BE2C (cell line): ENCODE data around the gene CLK4.

Experiments
- DNase-seq: peaks from one replicate; pipeline ENCODE4 v3.0.0-alpha.2; 2020
- H3K27me3 ChIP-seq: fragments of 250-450 bp; sonication (Bioruptor Pico); 2 replicates; pipeline ENCODE4 v1.5.1; 2020; ENCODE audit warnings: mild to moderate bottlenecking
- H3K36me3 ChIP-seq: fragments of 250-450 bp; sonication (Bioruptor Pico); 2 replicates; pipeline ENCODE4 v1.5.1; 2020; ENCODE audit warnings: mild to moderate bottlenecking
- H3K4me1 ChIP-seq: fragments of 250-450 bp; sonication (Bioruptor Pico); 2 replicates; pipeline ENCODE4 v1.5.1; 2020
- H3K4me3 ChIP-seq: 2 replicates; pipeline ENCODE4 v1.5.1; 2011; ENCODE audit warnings: low read depth, low read length
- H3K9me3 ChIP-seq: fragments of 250-450 bp; sonication (Bioruptor Pico); 2 replicates; pipeline ENCODE4 v1.5.1; 2020
- CTCF ChIP-seq: IDR thresholded peaks from 2 replicates; pipeline ENCODE4 v1.5.1; 2012; ENCODE audit warnings: mild to moderate bottlenecking, low read depth, low read length

CLK4 gene

GRCh38 chr5:178560911-178561310 lies 65.9 kb downstream of the CLK4 start:
- no peak for TF ChIP-seq CTCF
- no peaks in the 10 kb centered on the region for H3K36me3 ChIP-seq
- no peak for DNase-seq
- H3K9me3 ChIP-seq, result no peaks in the 10 kb centered on the region
- H3K4me1 ChIP-seq, result no peaks in the 10 kb centered on the region
- no peaks in the 10 kb centered on the region for H3K27me3 ChIP-seq
- H3K4me3 ChIP-seq, result no peak overlapping the region

GRCh38 chr5:178557416-178557815 lies 69.4 kb downstream of the CLK4 start:
- H3K4me3 ChIP-seq, result no peak overlapping the region
- no peak for TF ChIP-seq CTCF
- DNase-seq, result no peak
- H3K36me3 ChIP-seq, result no peaks in the 10 kb centered on the region
- no peaks in the 10 kb centered on the region for H3K4me1 ChIP-seq
- no peaks in the 10 kb centered on the region for H3K9me3 ChIP-seq
- no peaks in the 10 kb centered on the region for H3K27me3 ChIP-seq

GRCh38 chr5:178555771-178556211 lies 71.1 kb downstream of the CLK4 start:
- H3K9me3 ChIP-seq, result no peaks in the 10 kb centered on the region
- peaks cover 3% of the 10 kb centered on the region; the same call in 1 of the 2 replicates for H3K27me3 ChIP-seq
- H3K36me3 ChIP-seq, result no peaks in the 10 kb centered on the region
- TF ChIP-seq CTCF, result no peak
- no peaks in the 10 kb centered on the region for H3K4me1 ChIP-seq
- no peak overlapping the region for H3K4me3 ChIP-seq
- DNase-seq, result no peak

GRCh38 chr5:178555005-178555404 lies 71.8 kb downstream of the CLK4 start:
- no peak overlapping the region for H3K4me3 ChIP-seq
- no peak for DNase-seq
- TF ChIP-seq CTCF, result no peak
- peaks cover 3% of the 10 kb centered on the region; the same call in 1 of the 2 replicates for H3K27me3 ChIP-seq
- no peaks in the 10 kb centered on the region for H3K4me1 ChIP-seq
- no peaks in the 10 kb centered on the region for H3K9me3 ChIP-seq
- no peaks in the 10 kb centered on the region for H3K36me3 ChIP-seq

GRCh38 chr5:178554311-178554710 lies 72.5 kb downstream of the CLK4 start:
- Histone ChIP-seq H3K27me3 (peaks cover 3% of the 10 kb centered on the region; the same call in 1 of the 2 replicates), H3K36me3 (no peaks in the 10 kb centered on the region), H3K4me1 (no peaks in the 10 kb centered on the region), H3K9me3 (no peaks in the 10 kb centered on the region), H3K4me3 (no peak overlapping the region)
- DNase-seq, result no peak
- TF ChIP-seq CTCF, result no peak

- peaks cover 3% of the 10 kb centered on the region; the same call in 1 of the 2 replicates for H3K27me3 ChIP-seq
- no peaks in the 10 kb centered on the region for H3K4me1 ChIP-seq
- no peaks in the 10 kb centered on the region for H3K9me3 ChIP-seq
- H3K4me3 ChIP-seq, result no peak overlapping the region
- no peak for TF ChIP-seq CTCF
- no peak for DNase-seq
- H3K36me3 ChIP-seq, result no peaks in the 10 kb centered on the region
Observed at GRCh38 chr5:178553517-178553916, 73.3 kb downstream of the CLK4 start.
